Left kidney (tissue), 2 donors: ENCODE measurements around the gene ONECUT3. TPM values are rescaled to one million over a fixed set of nuclear protein-coding genes. Genes with fewer than 3 reads are reported as not detected.
"Not testable (repeated sequence)": the region's sequence is repeated elsewhere in the genome, so short reads cannot be mapped to it uniquely, and the experiment has no call there.

Source experiments
- DNase-seq: peaks from one replicate; pipeline ENCODE4 v3.0.0-alpha.2; 2013
- polyA plus RNA-seq: library from polyadenylated mRNA; unstranded; fragments of 120-200 nt; gene quantifications from one replicate; pipeline ENCODE4 v1.2.1, GENCODE V29; 2013; ENCODE audit not compliant: insufficient read length

ONECUT3 gene
- polyA plus RNA-seq, 1 donor: 0.03 TPM

DNA sequence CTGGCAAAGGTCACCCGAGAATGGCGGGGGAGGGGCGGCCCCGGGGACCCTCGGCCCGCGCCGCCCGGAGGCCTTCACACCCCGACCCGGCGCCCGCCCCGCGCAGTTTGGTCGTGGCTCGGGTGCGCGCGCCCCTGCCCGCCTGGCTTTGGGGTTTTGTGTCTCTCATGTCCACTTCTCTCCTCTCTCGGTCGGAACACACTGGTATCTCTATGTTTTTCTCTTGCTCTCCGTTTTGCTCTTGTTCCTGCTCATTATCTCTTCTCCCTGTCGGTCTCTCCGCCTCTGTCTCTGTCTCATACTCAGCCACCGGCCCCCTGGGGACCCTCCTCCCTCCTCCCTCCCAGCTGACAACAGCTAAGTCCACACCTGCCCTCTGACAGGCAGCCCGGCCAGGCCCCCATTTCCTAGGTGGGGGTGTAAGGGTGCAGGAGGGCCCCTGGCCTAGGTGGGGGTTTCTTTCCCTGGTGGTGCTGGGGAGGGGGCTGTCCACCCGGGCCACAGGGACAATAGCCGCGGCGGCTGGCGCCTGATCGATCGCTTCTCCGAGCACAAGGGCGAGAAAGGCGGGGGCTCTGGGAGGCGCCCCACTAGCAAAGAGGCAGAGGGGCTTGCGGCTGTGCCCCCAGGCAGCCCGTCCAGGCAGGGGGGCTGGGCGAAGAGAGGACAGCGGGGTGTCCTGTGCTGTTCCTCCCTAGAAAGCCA lies 2.3 kb downstream of the ONECUT3 start:
- no peak for DNase-seq

DNA sequence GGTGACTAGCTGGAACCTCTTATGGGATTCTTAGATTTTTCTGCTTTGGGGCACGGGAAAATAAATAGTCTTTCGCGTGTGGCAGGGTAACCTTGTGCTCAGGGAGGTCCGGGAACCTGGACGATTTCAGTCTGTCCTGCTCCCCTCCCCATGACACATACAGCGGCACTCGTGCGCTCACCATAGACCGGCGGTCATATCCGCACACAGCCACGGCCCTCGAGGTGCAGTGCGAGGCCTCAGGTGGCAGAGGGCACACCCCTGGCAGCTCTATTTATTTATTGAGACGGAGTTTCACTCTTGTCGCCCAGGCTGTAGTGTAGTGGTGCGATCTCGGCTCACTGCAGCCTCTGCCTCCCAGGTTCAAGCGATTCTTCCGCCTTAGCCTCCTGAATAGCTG lies 3.0 kb downstream of the ONECUT3 start:
- DNase-seq: no peak

DNA sequence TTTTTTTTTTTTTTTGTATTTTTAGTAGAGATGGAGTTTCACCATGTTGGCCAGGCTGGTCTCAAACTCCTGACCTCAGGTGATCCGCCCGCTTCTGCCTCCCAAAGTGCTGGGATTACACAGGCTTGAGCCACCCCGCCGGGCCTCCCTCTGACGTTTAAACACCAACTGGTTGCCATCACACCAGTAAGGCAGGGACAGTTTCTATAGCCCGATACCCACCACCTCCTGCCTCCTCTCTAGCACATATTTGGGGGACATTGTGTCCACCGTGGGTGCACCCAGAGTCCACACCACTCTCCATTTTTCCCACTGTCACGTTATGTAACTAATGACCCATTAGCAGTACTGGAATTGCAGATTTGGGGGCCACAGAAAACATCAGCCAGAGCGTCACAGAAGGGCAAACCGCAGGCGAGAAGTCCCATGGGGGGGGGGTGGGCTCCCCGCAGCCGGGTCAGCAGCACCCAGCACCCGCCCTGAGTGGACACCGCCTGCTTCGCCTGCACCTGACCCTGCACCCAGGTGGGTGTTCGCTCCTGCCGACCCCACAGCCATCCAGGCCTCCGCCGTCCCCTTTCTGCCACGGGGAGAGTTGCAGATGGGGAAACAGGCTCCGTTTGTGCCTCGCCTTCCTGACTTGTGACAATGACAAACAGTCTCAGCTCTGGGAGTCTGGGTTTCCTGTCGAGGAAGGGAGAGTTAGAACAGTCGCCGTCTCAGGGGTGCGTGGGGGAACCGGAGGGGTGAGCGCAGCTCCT lies 3.6 kb downstream of the ONECUT3 start:
- no peak for DNase-seq

DNA sequence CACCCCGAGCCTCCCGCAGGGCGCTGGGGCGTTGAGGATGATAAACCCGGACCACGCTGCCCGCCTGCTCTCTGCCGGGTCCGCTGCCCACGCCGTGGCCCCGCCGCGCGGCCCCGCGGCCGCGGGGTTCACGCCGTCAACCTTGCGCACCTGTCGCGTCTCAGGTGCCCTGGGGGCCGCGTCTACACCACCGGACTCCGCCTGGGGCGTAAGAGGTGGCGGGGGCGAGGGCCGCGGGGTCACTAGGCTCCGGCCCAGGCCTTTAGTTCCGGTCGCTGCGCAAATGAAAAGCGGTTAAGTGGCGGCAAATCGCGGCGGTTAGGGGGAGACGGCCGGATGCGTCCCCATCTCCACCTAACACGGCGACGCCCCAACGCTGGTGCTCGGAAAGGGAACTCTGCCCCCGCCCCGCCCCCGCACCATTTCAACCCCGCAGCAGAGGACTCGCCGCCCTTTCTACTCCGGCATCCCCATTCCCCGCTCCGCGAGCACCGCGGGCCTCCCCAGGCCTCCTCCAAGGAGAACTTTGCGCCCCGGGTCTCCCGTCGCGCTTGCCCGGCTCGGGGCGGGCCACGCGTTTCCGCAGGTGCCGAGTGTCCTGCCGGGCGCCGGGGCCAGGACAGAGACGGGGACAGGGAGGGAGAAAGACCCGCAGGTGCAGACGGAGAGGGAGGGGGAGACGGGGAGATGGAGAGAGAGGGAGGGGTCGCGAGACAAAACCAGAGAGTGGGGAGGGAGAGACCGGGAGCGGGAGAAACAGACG lies 4.3 kb downstream of the ONECUT3 start:
- no peak for DNase-seq

DNA sequence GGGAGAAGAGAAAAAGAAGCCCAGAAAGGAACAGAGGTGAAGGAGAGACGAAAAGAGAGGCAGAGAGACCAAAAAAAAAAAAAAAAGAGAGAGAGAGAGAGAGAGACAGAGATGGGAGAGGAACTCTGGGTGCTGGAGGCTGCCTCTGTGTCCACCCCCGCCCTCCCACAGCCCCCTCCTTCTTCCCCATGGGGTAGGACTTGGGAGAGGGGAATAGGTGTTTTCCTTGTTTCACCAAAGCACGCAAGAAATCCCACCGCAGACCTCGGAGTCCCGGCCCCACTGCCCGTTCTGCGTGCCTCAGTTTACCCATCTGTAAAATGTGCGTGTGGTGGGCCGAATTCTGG lies 4.9 kb downstream of the ONECUT3 start:
- DNase-seq: no peak

DNA sequence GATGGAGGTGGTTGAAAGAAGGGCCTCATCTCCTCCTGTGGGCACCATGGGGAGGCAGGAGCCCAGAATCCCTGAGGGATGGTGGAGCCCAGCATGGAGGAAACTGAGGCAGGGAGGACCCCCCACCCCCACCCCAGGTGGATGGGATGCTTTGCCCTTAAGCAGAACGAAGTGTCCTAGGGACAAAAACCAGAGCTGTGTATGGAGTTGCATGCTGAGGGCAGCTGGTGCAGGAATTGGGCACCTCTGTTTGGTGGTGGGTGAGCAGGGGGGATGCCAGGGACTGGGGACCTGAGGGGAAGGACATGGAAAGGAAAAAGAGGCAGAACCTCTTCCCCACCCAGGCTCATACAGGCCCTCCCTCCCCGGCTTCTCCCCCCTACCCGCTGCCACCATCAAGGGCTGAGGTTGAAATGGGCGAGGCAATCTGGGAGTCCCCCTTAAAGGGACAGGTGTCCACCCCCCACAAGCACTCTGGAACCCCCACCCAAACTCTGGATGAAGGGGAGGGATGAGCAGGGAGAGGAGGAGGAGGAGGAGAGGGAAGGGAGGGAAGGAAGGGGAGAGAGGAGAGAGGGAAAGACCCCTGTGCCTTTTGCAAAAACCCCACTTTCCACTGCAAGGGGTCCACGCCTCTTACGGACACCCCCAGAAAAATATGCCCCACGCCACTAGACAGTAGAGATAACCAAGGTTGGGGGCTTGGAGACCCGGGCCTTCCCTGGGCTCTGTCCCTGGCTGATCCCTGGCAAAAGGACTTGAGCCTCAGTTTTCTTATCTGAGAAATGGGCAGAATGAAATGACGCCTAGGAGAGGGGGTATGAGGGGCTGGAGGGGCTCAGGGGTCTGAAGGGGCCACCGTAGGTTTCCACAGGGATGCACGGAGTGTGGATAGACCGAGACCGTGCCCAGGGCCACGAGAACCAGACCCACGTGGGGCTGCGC lies 5.9 kb downstream of the ONECUT3 start:
- no peak for DNase-seq

DNA sequence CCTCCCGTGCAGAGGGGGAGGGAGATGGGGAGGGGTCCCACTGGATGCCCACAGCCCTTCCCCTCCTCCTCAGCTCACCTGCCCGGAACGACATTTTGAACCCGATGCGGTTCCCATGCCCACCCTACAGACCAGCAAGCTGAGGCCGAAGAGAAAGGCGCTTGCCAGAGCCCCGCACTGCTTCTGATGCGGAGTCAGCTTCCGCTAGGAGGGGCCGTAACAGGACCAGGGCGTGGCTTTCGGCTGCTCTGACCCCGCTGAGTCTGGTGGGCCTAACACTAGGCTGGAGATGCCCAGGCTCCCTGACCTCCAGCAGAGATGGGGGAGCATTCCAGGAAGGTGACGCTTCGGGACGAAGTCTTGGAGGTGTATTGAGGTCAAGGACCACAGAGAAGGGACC lies 6.7 kb downstream of the ONECUT3 start:
- no peak for DNase-seq

DNA sequence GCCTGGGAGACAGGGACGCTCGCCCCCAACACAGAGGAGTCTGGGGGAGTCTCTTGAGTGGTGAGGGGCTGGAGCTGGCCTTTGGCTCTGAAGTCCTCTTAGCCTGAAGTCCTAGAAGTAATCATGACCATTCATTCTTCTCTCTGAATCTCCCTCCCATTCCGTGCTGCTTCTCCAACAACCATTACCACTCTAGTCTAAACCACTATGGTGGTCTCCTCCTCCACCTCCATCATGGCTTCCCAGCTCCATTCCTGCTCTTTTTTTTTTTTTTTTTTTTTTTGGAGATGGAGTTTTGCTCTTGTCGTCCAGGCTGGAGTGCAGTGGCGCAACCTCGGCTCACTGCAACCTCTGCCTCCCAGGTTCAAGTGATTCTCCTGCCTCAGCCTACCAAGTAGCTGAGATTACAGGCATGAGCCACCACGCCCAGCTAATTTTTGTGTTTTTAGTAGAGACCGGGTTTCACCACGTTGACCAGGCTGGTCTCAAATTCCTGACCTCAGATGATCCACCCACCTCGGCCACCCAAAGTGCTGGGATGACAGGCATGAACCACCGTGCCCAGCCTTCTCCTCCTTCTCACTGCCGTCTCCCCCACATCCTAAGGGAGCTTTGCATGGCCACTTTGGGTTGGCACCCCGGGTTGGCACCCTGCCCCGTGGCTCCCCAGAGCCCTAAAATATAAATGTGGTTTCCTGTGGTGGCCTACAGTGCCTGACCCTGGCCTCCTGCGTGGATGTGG lies 7.7 kb downstream of the ONECUT3 start:
- not testable (repeated sequence) for DNase-seq

DNA sequence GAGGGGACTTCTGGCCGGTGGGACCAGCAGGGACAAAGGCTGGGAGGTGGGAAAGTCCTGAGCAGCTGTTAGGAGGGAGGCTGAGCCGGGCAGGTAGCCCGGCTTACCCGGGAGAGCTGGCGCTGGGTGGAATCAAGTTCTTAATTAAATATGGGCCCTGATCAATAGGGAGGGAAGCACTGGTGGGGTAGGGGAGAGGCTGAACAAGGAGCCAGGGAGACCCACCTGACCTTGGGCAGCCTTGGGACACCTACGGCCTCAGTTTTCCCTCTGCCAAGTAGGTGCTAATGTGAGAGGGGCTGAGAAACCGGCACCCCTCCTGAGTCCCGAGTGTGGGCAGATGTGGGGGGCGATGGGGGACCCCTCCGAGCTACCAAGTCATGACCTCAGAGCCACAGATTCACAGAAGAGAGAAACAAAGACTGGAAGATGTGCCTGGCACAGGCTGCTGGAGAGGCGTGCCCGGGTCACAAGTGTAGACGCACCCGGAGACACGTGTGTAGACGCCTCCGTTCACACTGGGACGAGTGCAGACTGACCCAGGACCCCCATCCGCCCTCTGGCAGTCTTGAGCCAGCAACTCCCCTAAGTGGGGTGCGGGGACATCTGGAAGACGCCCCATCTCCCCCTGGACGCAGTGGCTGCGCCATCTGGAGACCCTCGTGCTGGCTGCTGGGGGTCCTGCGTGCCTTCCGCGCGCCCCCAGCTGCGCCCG lies 8.4 kb downstream of the ONECUT3 start:
- no peak for DNase-seq

DNA sequence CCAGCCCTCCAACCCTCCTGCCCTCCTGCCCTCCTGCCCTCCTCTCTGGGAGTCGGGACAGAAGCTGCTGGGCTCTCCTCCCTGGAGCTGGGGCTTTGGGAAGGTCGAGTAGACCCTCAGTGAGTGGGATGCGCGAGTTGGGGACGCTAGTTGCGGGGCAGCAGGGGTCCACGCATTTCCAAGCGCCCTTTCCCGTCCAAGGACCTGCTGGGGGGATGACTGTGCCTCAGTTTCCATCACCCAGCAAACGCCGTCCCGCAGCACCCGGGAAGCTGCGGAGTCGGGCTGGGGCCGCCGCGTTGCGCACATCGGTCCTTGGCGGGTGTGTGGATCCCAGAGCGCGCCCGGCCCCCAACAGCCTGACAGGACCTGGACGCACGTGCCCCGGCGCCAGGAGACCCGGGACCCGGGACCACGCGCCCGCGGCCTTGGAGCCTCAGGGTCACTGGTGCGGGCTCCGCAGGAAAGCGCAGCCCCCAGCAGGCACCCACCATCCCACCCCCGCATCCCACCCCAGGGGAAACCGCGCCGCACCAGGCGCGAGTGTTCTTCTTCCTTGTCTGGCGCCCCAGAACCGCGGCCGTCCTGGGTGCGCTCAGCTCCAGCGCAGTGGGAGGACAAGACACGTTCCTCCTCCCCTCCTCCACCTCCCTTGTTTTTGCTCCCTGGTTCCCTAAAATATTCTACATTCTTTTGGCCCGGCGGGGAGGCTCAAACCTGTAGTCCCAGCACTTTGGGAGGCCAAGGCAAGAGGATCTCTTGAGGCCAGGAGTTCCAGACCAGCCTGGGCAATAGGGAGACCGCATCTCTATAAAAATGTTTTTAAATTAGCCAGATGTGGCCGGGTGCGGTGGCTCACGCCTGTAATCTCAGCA lies 9.2 kb downstream of the ONECUT3 start:
- no peak for DNase-seq

DNA sequence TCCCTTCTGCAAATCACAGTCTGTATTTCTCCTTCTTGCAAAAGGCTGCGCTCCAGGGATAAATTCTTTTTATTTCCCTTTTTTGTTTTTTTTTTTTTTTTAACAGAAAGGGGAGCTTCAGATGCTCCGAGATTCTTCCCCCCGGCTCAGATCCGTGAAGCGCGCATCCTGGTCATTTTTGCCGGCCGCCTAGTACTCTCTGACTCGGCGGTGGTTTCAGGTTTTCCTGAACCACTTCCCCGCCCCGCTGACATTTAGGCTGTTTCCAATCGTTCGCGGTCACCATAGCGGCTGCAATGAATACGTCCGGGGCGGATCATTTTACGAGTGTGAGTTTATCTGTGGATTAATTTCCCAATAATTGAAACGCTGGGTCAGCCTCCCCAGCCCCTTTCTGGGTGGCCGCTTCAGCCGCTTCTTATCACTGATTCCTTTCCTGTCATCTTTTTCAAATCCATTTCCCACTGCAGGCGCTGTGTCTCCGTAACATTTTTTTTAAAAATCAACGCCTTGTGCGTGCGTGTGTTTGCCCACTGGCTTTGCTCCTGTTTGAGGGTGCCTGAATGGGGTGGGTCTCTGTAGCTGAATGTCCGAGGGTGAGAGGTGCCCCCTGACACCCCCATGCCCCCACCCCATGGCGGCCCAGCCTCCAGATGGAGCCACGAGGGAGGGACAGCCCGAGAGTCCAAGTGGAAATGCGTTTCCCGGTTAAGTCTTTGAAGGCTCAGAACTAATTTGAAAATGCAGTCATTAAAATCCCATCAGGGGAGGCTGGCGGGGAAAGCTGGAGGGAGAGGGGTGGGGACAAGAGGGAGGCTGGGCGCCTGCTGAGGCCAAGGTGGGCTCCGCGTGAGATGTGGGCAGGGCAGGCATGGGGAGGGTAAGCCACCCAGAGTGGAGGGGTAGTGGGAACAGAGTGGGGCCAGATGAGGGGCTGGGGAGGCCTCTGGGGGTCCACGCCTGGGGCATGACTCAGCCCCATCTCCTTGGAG lies 10.6 kb downstream of the ONECUT3 start:
- DNase-seq: no peak

DNA sequence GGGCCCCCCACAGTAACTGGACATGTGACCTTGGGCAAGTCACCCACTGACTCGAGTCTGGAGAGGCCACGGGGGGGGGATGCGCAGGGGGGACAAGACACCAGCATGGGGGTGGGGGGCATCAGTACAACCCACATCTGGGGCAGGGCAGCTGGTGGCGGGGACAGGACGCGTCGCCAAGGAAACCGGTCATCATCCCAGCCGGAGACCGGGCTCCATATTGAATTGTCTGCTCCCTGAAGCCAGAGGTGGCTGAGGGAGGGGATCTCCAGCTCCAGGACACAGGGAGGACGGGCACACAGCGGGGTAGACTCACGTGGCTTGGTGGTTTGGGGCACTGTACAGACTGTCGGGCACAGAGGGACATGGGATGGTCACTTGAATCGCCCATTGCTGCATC lies 11.4 kb downstream of the ONECUT3 start:
- no peak for DNase-seq

DNA sequence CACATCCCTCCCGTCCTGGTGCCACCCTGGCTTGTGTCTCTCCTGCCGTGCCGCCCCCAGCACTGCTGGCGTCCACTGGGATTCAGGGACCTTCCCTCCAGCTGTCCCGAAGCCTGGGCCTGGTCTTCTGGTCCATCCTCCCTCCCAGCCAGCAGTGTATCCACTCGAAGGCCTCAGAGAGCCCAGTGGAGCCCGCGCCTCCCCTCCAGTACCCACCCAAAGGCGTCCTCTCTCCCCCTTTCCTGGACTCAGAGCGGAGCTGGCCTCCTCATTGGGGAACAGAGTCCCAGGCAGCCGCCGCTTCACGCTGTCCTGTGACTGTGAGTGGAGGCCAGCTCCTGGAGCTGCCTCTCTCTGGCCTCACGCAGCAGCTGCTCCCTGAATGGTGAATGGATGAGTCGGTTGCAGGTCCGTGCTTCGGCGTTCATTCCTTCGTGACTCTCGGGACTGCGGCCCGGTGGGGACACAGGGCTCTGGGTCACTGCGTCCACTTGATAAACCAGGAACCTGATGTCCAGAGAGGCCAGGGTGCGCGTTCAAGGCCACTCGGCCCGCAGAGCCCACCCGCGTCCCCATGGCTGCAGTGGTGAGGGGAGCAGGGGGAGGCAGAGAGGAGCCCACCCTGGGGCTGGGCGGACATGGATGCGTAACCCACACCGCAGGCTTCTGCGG lies 12.1 kb downstream of the ONECUT3 start:
- DNase-seq: no peak

DNA sequence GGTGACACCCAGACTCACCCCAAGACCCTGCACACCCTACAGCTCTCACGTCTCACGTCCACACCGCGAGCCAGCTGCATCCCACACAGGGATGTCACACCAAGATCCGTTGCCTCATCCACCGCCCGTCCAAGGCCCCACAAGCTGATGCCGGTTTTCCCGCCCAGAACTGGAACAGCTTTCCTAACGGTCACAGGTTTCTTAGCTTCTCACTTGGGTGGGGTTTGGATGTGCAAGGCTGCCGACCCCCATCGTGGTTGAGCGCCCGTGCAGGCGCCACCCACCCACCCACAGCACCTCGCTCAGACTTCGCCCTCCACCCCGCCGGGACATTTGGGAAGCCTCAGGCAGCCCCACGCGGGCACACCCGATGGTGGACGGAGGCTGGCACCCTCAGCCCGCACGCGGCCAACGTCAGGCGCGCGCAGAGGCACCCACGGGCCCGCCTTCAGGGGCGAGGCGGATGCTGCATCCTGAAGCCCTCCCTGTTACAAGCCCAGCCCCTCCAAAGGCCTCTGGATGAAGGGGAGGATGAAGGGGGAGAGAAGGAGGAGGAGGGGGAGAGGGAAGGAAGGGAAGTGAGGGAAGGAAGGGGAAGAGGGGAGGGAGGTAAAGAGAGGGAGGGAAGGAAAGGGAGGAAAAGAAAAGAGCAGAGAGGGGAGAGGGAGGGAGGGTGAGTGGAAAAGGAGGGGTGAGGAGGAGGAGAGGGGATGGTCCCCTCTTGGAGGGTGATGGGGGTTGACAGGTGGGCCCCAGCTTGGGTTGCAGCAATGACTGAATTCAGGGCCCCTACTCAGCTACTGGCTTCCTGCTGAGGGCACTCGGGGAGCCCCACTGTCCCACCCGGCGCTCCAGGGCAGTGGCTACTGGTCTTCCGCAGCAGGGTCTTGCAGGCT lies 12.8 kb downstream of the ONECUT3 start:
- DNase-seq: no peak

DNA sequence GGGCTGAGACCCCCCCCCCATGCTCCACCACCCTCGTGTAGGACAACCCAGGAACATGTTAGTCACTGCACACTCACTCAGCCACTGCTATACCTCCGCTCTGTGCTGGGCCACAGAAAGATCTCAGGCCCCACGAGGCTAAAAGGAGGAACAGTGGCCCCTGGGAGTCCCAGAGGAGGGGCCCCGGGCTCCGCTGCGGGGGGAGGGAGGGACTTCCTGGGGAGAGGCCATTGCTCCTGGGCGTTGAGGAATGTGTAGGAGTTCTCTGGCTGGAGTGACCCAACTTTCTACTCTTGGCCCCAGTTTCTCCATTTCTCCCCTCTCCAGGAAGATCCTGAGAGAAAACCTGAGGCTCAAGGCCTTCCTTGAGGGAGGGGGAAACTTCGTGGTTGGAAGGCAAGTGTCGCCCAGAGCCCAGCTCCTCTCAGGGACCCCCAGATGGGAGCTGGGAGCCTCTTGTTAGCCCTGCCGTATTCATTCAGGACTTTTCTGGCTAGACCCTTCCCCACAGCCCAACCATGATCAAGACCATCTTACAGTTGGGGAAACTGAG lies 13.6 kb downstream of the ONECUT3 start:
- no peak for DNase-seq

DNA sequence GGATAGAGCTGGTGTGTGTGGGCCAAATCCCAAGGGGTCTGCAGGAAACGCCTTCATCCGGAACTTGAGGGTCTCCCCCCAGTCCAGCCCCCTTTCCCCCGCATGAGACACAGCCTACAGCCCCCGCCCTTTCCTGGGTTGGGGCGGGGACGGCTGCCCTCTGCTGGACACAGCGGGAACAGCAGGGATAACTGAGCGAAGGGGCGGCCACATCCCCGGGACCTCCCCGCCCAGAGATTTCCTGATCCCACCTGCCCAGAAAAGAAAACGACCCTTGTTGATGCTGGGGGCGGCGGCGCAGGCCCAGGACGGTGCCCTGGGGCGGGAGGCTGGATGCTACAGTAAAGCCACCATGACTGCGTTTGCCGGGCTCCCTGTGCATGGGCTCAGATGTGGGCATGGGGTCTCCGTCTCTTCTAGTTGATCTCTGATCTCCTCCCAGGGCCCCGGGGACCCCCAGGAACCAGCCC lies 14.2 kb downstream of the ONECUT3 start:
- no peak for DNase-seq
